ENCODE data around the gene CTNS.

CTNS gene

GRCh38 chr17:3708366-3708765, 71.8 kb downstream of the CTNS start:
- no peak for DNase-seq (ENCODE audit: extremely low read depth, low read depth)
- H3K4me3 ChIP-seq (replicated peaks; ENCODE audit: low read depth, low read length), result no peak overlapping the region
- no peak for TF ChIP-seq CTCF (IDR thresholded peaks at IDR 0.05; ENCODE audit: low read depth, low read length, missing control alignments)

- no peak for TF ChIP-seq CTCF (IDR thresholded peaks at IDR 0.05; ENCODE audit: low read depth, low read length, missing control alignments)
- H3K4me3 ChIP-seq (replicated peaks; ENCODE audit: low read depth, low read length), result no peak overlapping the region
- no peak for DNase-seq (ENCODE audit: extremely low read depth, low read depth)
Measured at GRCh38 chr17:3710951-3711383, 74.4 kb downstream of the CTNS start.
